B cell (primary cell): ENCODE data around the gene ACOT11.

Experiments
- EZH2 ChIP-seq: IDR thresholded peaks from 2 replicates; pipeline ENCODE4 v1.6.1; 2012; ENCODE audit warnings: borderline replicate concordance, low read depth, mild to moderate bottlenecking, moderate library complexity, low read length; ENCODE audit not compliant: insufficient read depth, poor library complexity, severe bottlenecking
- TF ChIP-seq, protein P1 (sequence below): fragments of 200-600 bp; IDR thresholded peaks from one replicate; pipeline ENCODE4 v1.8.0; 2022; ENCODE audit warnings: antibody characterized with exemption, mild to moderate bottlenecking

DNA sequence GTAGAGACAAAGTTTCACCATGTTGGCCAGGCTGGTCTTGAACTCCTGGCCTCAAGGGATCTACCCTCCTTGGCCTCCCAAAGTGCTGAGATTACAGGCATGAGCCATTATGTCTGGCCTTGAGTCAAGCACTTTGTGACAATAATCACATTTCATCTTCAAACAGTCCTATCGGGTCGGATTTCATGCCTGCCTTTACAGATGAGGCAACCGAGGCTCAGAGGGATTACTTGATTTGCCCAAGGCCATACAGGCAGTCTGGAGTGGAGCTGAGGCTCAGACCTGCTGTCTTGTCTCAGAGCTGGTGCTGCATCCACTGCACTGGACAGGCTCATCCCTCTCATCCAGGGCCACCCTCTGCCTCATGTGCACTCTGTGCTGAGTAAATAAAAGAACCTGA, 48.7 kb downstream of the ACOT11 start:
- no peak for TF ChIP-seq EZH2
- TF ChIP-seq, protein P1, sequence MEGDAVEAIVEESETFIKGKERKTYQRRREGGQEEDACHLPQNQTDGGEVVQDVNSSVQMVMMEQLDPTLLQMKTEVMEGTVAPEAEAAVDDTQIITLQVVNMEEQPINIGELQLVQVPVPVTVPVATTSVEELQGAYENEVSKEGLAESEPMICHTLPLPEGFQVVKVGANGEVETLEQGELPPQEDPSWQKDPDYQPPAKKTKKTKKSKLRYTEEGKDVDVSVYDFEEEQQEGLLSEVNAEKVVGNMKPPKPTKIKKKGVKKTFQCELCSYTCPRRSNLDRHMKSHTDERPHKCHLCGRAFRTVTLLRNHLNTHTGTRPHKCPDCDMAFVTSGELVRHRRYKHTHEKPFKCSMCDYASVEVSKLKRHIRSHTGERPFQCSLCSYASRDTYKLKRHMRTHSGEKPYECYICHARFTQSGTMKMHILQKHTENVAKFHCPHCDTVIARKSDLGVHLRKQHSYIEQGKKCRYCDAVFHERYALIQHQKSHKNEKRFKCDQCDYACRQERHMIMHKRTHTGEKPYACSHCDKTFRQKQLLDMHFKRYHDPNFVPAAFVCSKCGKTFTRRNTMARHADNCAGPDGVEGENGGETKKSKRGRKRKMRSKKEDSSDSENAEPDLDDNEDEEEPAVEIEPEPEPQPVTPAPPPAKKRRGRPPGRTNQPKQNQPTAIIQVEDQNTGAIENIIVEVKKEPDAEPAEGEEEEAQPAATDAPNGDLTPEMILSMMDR, result no peak
